Neuronal stem cell (in vitro differentiated cells): ENCODE measurements around the gene TNNI3K.

Experiments used
- DNase-seq: peaks from one replicate; pipeline ENCODE4 v3.0.0-alpha.2; 2013; ENCODE audit warnings: low spot score
- H2AFZ ChIP-seq: one replicate; pipeline ENCODE4 v1.6.1; 2013; ENCODE audit warnings: mild to moderate bottlenecking, low read length, inconsistent platforms
- H2AK5ac ChIP-seq: 2 replicates; pipeline ENCODE4 v1.6.1; 2013; ENCODE audit warnings: low read depth, mild to moderate bottlenecking, inconsistent platforms, low read length, moderate library complexity, mixed read lengths
- H2BK120ac ChIP-seq: 2 replicates; pipeline ENCODE4 v1.6.1; 2013; ENCODE audit warnings: low read depth, mild to moderate bottlenecking, inconsistent platforms, low read length, moderate library complexity, mixed read lengths
- H2BK12ac ChIP-seq: one replicate; pipeline ENCODE4 v1.6.1; 2013; ENCODE audit warnings: low read length, inconsistent platforms
- H2BK15ac ChIP-seq: 2 replicates; pipeline ENCODE4 v1.6.1; 2013; ENCODE audit warnings: mild to moderate bottlenecking, low read length, inconsistent platforms, mixed read lengths
- H2BK5ac ChIP-seq: one replicate; pipeline ENCODE4 v1.6.1; 2013; ENCODE audit warnings: inconsistent platforms, mild to moderate bottlenecking, low read length, moderate library complexity
- H3K14ac ChIP-seq: one replicate; pipeline ENCODE4 v1.6.1; 2013; ENCODE audit warnings: low read length, inconsistent platforms
- H3K18ac ChIP-seq: 2 replicates; pipeline ENCODE4 v1.6.1; 2013; ENCODE audit warnings: low read length, inconsistent platforms
- H3K23ac ChIP-seq: 2 replicates; pipeline ENCODE4 v1.6.1; 2013; ENCODE audit warnings: low read depth, mild to moderate bottlenecking, mixed read lengths, low read length, inconsistent platforms; ENCODE audit not compliant: poor library complexity
- H3K27ac ChIP-seq: replicated peaks from 3 replicates; pipeline ENCODE4 v1.5.1; 2013; ENCODE audit warnings: low read length, inconsistent platforms
- H3K27me3 ChIP-seq, 3 experiments: 2 replicates each; pipeline ENCODE4 v1.6.1; 2013; ENCODE audit warnings: low read length in 3 of 3, mild to moderate bottlenecking in 2 of 3, inconsistent platforms in 1 of 3, low read depth in 1 of 3, mixed read lengths in 1 of 3, moderate library complexity in 1 of 3; ENCODE audit not compliant: control insufficient read depth in 3 of 3, insufficient read depth in 3 of 3
- H3K36me3 ChIP-seq, 2 donors: replicated peaks in 1 of 2; 2 replicates each; pipeline ENCODE4 v1.6.1; 2013; ENCODE audit warnings: low read length in 2 of 2; ENCODE audit not compliant: control insufficient read depth in 2 of 2, insufficient read depth in 2 of 2
- H3K4ac ChIP-seq: 2 replicates; pipeline ENCODE4 v1.6.1; 2013; ENCODE audit warnings: inconsistent platforms, mild to moderate bottlenecking, low read length, moderate library complexity
- H3K4me1 ChIP-seq, 2 donors: 1 replicate in 1 of 2; 2 replicates in 1 of 2; pipeline ENCODE4 v1.6.1; 2013; ENCODE audit warnings: low read length in 2 of 2, low read depth in 1 of 2; ENCODE audit not compliant: control insufficient read depth in 2 of 2, insufficient read depth in 1 of 2
- H3K4me2 ChIP-seq: one replicate; pipeline ENCODE4 v1.6.1; 2013; ENCODE audit warnings: mild to moderate bottlenecking, low read length, inconsistent platforms; ENCODE audit not compliant: insufficient read depth, poor library complexity, severe bottlenecking
- H3K4me3 ChIP-seq, 2 donors: 2 replicates each; pipeline ENCODE4 v1.5.1; 2013; ENCODE audit warnings: low read length in 2 of 2, mild to moderate bottlenecking in 2 of 2, inconsistent platforms in 1 of 2, moderate library complexity in 1 of 2
- H3K79me1 ChIP-seq: one replicate; pipeline ENCODE4 v1.6.1; 2013; ENCODE audit warnings: low read depth, mild to moderate bottlenecking, inconsistent platforms, low read length, moderate library complexity
- H3K9ac ChIP-seq: one replicate; pipeline ENCODE4 v1.6.1; 2013; ENCODE audit warnings: mild to moderate bottlenecking, low read depth, low read length, inconsistent platforms; ENCODE audit not compliant: poor library complexity
- H3K9me3 ChIP-seq, 2 donors: replicated peaks in 1 of 2; 2 replicates each; pipeline versions ENCODE3 to v1.6.1; 2013; ENCODE audit warnings: low read length in 2 of 2, mild to moderate bottlenecking in 2 of 2, inconsistent platforms in 1 of 2, low read depth in 1 of 2, mixed read lengths in 1 of 2, moderate library complexity in 1 of 2; ENCODE audit not compliant: control insufficient read depth in 2 of 2, insufficient read depth in 1 of 2
- H4K8ac ChIP-seq: one replicate; pipeline ENCODE4 v1.6.1; 2013; ENCODE audit warnings: low read depth, mild to moderate bottlenecking, inconsistent platforms, low read length, moderate library complexity
- H4K91ac ChIP-seq: one replicate; pipeline ENCODE4 v1.6.1; 2013; ENCODE audit warnings: low read length, low read depth, mild to moderate bottlenecking, inconsistent platforms; ENCODE audit not compliant: poor library complexity
- WGBS, 2 donors: extraction: QIAGEN DNeasy Blood & Tissue Kit; methylation state at CpG; one replicate each; pipeline ENCODE4 v1.1.7; 2013; ENCODE audit warnings: missing lambda C conversion rate in 2 of 2, mixed read lengths in 1 of 2; ENCODE audit not compliant: insufficient read length in 2 of 2, insufficient replicate concordance in 1 of 2; ENCODE audit errors: extremely low coverage in 2 of 2; 5-methylcytosine and 5-hydroxymethylcytosine counted together

Gene TNNI3K

GRCh38 chr1:74498901-74499300 lies 263.7 kb downstream of the TNNI3K start:
- DNase-seq = no peak
- Histone ChIP-seq H3K9me3 (no peaks in the 10 kb centered on the region), H3K79me1 (no peaks in the 10 kb centered on the region), H2AK5ac (no peak overlapping the region), H2AFZ (no peak overlapping the region), H2BK120ac (no peak overlapping the region), H3K14ac (no peak overlapping the region), H3K36me3 (no peaks in the 10 kb centered on the region), H3K4me2 (no peak overlapping the region), H3K4ac (no peak overlapping the region), H2BK12ac (no peak overlapping the region), H2BK5ac (no peak overlapping the region), H3K9ac (no peak overlapping the region), H4K8ac (no peak overlapping the region), H3K18ac (no peak overlapping the region), H3K27me3 (no peaks in the 10 kb centered on the region), H3K4me1 (peaks cover 0 to 1% of the 10 kb centered on the region in 2 donors), H3K23ac (no peak overlapping the region), H3K4me3 (no peak overlapping the region), H3K27ac (no peak overlapping the region), H4K91ac (no peak overlapping the region), H2BK15ac (no peak overlapping the region)
- WGBS, 2 donors = no CpG with 5 or more reads among the region's 3 CpGs

GRCh38 chr1:74502432-74502831 lies 267.2 kb downstream of the TNNI3K start:
- Histone ChIP-seq H3K14ac (no peak overlapping the region), H3K27me3 (no peaks in the 10 kb centered on the region), H2AFZ (no peak overlapping the region), H2BK12ac (no peak overlapping the region), H3K27ac (no peak overlapping the region), H3K4me2 (no peak overlapping the region), H3K18ac (no peak overlapping the region), H3K4me3 (no peak overlapping the region), H2BK5ac (no peak overlapping the region), H3K23ac (no peak overlapping the region), H4K8ac (no peak overlapping the region), H2BK120ac (no peak overlapping the region), H3K36me3 (no peaks in the 10 kb centered on the region), H4K91ac (no peak overlapping the region), H3K4me1 (peaks cover 6 to 28% of the 10 kb centered on the region in 2 donors), H2AK5ac (no peak overlapping the region), H3K9me3 (no peaks in the 10 kb centered on the region), H3K79me1 (no peaks in the 10 kb centered on the region), H2BK15ac (no peak overlapping the region), H3K9ac (no peak overlapping the region), H3K4ac (no peak overlapping the region)
- WGBS, 2 donors = no CpG with 5 or more reads among the region's 4 CpGs
- peak; percentile 54 for DNase-seq

DNA sequence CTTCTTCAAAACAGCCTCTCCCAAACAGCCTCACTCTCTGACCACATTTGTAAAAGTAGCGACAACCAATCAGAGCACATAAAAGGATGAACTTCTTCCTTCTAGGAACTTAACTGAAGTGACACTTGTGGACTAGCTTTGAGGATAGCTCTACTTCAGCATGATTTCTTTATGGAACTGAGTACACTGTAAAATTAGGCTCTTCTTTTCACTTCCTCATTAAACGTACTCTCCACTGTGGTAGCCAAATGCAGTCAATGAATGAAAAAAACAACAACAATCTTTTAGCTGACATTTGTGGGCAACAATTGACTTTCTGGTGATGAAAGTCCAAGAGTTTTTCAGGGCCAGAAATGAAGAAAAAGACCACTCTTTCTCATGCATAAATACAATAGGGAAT lies 267.7 kb downstream of the TNNI3K start:
- H4K91ac ChIP-seq = no peak overlapping the region

DNA sequence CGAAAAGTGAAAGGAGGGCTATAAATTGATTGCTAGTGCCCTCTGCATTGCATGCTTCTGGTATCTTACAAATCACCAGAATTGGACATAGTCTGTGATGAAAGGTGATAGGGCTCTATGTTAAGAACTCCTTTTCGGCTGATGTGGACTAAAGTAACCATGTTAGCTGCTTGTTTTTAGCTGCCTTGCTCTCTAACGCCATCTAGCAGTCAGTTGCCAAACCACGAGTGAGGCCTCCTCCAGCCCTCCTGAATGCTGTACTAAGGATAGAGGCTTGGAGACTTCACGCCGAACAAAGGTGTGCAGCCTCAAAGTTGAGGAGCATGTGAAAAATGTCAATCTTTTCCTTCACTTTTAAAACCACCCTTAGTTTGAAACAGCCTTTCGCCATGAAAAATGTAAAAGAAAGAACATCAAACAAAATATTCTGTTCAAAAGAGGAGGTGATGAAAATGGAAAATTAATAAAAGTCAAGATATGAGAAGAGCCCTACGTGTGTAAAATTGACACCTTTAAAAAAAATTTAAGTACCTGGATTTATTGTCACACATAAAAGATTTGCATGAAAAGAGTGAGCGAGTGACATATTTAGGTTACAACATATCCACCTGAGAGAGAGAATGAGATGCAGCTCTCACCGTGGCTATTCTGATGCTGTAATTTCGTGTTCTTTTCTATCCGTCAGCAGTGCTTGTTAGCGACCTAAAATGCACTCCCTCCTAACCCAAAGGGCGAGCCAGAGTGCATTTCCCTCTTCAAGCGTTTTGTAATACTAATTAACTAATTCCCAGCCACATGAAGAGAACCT lies 269.1 kb downstream of the TNNI3K start:
- no peak overlapping the region for H3K4me2 ChIP-seq
- H3K79me1 ChIP-seq = no peaks in the 10 kb centered on the region
- no peak overlapping the region for H3K4me3 ChIP-seq
- no peak overlapping the region for H3K9ac ChIP-seq
- no peak overlapping the region for H3K14ac ChIP-seq
- H3K4me1 ChIP-seq = peaks cover 7 to 34% of the 10 kb centered on the region in 2 donors
- H3K9me3 ChIP-seq = no peaks in the 10 kb centered on the region
- no peak overlapping the region for H4K8ac ChIP-seq
- H3K27me3 ChIP-seq = no peaks in the 10 kb centered on the region
- H2BK120ac ChIP-seq = no peak overlapping the region
- no peak overlapping the region for H2BK5ac ChIP-seq
- peak overlapping the region; percentile 79 for H3K27ac ChIP-seq
- no CpG with 5 or more reads among the region's 15 CpGs for whole genome bisulfite sequencing, 2 donors
- no peak overlapping the region for H2BK15ac ChIP-seq
- no peak overlapping the region for H4K91ac ChIP-seq
- no peak overlapping the region for H3K4ac ChIP-seq
- no peak overlapping the region for H2AK5ac ChIP-seq
- no peak overlapping the region for H3K23ac ChIP-seq
- H2BK12ac ChIP-seq = no peak overlapping the region
- H3K36me3 ChIP-seq = no peaks in the 10 kb centered on the region
- DNase-seq = peak; percentile 66
- peak overlapping the region; percentile 77 for H2AFZ ChIP-seq
- no peak overlapping the region for H3K18ac ChIP-seq

More for the DNA sequence above, 267.7 kb downstream of the TNNI3K start:
- no peak for DNase-seq
- Histone ChIP-seq H3K18ac (no peak overlapping the region), H3K23ac (no peak overlapping the region), H3K27me3 (no peaks in the 10 kb centered on the region), H3K14ac (no peak overlapping the region), H3K4me1 (peaks cover 6 to 28% of the 10 kb centered on the region in 2 donors), H2BK12ac (no peak overlapping the region), H3K9ac (no peak overlapping the region), H3K4ac (no peak overlapping the region), H3K27ac (no peak overlapping the region), H2AFZ (no peak overlapping the region), H4K8ac (no peak overlapping the region), H3K4me3 (no peak overlapping the region), H3K79me1 (no peaks in the 10 kb centered on the region), H2BK5ac (no peak overlapping the region), H3K9me3 (no peaks in the 10 kb centered on the region), H3K4me2 (no peak overlapping the region), H2AK5ac (no peak overlapping the region), H2BK15ac (no peak overlapping the region), H2BK120ac (no peak overlapping the region), H3K36me3 (no peaks in the 10 kb centered on the region)
- no CpG with 5 or more reads among the region's 2 CpGs for WGBS, 2 donors
